ENCODE measurements around the gene NINL.

DNA sequence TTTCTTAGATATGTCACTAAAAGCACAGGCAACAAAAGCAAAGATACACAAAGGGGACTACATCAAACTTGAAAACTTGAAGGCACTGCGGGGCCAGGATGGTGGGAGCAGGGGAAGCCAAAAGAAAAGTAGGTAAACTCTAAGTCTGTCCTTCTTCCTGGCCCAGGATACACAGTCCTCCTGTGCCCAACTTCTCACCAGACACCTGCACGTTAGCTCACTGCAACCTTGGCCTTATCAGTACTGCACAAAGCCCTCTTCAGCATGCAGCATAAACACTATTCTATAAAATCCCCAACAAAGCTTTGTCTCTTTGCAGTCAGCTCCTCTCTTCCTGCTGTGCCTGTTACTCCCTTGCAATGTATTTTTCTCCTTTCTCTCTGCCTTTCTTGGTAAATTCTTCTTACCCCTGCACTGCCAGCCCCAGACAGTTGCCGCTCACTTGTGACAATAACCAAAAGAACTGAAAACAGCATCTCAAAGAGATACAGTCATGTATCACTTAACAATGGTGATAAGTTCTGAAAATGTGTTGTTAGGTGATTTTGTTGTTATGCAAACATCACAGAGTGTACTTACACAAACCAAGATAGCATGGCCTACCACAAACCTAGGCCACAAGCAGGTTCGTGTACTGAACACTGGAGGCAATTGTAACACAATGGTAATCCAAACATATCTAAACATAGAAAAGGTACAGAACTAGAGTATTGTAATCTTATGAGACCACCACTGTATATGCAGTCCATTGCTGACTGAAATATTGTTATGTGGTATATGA lies 51.2 kb downstream of the NINL start:
- TF ChIP-seq, protein P1, sequence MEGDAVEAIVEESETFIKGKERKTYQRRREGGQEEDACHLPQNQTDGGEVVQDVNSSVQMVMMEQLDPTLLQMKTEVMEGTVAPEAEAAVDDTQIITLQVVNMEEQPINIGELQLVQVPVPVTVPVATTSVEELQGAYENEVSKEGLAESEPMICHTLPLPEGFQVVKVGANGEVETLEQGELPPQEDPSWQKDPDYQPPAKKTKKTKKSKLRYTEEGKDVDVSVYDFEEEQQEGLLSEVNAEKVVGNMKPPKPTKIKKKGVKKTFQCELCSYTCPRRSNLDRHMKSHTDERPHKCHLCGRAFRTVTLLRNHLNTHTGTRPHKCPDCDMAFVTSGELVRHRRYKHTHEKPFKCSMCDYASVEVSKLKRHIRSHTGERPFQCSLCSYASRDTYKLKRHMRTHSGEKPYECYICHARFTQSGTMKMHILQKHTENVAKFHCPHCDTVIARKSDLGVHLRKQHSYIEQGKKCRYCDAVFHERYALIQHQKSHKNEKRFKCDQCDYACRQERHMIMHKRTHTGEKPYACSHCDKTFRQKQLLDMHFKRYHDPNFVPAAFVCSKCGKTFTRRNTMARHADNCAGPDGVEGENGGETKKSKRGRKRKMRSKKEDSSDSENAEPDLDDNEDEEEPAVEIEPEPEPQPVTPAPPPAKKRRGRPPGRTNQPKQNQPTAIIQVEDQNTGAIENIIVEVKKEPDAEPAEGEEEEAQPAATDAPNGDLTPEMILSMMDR (IDR thresholded peaks at IDR 0.05 in 4 of 5, conservative IDR thresholded peaks at IDR 0.05 in 1 of 5) = no peak
- TF ChIP-seq POLR2A (IDR thresholded peaks at IDR 0.05) = no peak

Measured in gastrocnemius medialis (tissue), 4 donors.